GM18517 (cell line): ENCODE data around the gene B4GALT4.
"Not testable (repeated sequence)": the region's sequence is repeated elsewhere in the genome, so short reads cannot be mapped to it uniquely, and the experiment has no call there.

ENCODE experiments used
- ATAC-seq: cut with Tn5 transposase; IDR thresholded peaks from one replicate; pipeline ENCODE4 v1.9.1; 2021; ENCODE audit warnings: mild to moderate bottlenecking, moderate library complexity; ENCODE audit not compliant: unreplicated experiment

The B4GALT4 gene, protein sequence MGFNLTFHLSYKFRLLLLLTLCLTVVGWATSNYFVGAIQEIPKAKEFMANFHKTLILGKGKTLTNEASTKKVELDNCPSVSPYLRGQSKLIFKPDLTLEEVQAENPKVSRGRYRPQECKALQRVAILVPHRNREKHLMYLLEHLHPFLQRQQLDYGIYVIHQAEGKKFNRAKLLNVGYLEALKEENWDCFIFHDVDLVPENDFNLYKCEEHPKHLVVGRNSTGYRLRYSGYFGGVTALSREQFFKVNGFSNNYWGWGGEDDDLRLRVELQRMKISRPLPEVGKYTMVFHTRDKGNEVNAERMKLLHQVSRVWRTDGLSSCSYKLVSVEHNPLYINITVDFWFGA

DNA sequence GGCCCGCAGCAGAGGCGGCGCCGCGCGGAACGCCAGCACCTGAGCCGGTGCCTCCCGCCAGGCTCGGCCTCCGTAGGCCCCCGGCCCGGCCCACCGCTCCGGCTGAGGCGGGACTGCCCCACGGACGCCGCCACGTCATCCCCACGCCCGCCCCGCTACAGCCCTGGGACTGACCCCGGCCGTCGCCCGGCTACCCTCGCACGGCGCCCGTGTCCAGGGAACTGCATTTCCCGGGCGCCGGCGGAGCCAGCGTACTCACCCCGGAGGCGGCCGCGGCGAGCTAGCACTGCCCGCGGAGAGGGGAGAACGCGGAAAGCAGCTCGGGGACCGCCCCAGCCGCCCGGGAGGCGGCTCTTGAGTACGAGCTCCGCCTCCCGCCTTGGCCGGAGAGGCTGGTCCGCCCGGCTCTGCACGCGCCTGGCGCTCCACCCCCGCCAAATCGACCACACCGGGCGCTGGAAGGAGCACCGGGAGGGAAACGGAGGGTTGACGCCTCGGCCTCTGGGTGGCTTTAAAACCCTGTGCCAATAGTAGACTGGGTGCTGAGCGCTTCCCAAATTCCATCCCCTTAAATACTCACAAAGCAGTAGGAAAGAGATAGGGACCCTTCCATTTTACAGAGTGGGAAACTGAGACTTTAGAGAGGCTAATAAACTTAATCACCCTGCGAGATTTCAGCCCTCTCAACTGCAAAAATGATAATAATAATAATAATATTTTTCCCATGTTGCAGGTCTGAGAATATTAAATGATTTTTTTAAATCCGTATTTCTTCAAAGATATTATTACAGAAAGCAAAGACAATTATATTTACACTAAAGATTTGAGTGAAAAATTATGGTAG lies at the start of gene B4GALT4:
B4GALT4 (minus strand) TSS at position 288 of the 844 bp plus-strand sequence. CDS start 10,779 bp downstream, outside the sequence.
- ATAC-seq, result peak; percentile 80

DNA sequence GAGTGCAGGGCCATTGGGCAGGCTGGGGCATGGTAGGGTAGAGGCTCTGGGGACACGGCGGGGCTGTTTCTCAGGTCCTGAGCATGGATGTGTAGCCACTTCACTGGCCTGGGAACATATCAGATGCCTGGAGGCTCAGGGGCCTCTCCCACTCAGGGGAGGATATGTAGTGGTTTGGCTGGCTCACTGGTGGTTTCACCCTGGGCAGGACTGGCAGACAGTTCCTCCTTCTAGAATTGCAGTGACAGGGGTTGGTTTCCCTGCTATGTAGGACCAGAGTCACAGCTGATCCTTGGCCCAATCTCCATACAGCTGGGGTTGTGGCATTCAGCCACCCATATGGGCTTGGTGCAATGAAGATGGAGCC lies 48.7 kb upstream of the B4GALT4 start:
- no peak for ATAC-seq

GRCh38 chr3:119288669-119289403 lies 48.2 kb upstream of the B4GALT4 start:
- ATAC-seq, result no peak

DNA sequence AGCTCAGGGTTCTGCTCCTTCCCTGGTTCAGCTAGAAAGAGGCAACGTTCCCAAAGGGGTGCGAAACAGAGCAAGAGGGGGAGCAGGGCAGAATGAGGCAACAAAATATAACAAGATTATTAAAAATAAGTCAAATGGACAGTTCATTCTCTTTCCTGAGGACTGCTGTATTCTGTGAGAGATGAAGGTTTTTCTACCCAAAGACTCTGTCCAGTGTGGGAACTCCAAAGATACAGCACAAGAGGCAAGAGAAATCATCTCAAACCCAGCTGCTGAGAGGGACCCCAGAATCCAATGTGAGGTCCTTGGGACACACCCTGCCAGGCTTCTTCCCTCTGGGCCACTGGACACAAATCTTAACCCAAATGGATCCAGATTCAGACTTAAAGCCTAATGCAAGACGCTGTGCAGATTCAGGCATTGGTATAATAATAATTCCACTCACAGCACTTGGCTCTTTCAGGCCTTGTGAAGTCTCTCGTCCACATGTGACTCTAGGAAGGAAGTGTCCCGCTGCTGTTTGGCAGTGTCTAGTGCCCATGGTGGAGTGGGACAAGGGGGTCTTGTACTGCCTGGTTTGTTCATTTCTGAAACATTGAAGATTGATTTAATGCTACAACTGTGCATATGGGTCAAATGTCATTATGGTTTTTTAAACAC lies 39.0 kb upstream of the B4GALT4 start:
- no peak for ATAC-seq

DNA sequence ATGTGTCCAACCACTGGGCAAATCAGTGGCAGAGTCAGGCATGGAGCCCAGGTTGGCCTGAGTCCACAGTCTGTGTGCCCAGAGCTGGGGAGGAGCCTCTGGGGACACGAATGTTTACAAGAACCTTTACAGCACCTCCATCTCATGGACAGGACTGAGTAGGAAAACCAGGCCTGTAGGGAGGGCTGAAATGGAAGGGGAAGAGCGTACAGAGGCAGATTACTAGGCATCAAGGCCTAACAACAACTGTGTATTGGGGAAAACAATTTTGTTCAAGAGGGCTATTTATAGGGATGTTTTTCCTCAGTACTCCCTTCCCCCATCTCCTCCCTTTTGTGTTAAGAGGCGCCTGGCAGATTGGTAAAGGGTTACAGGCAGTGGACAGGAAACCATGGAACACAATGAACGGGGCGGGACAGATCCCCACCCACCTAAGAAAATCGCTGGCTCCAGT lies 38.5 kb upstream of the B4GALT4 start:
- ATAC-seq, result no peak

GRCh38 chr3:119276680-119277079 lies 36.0 kb upstream of the B4GALT4 start:
- ATAC-seq, result no peak

GRCh38 chr3:119270212-119270611 lies 29.5 kb upstream of the B4GALT4 start:
- ATAC-seq, result not testable (repeated sequence)

DNA sequence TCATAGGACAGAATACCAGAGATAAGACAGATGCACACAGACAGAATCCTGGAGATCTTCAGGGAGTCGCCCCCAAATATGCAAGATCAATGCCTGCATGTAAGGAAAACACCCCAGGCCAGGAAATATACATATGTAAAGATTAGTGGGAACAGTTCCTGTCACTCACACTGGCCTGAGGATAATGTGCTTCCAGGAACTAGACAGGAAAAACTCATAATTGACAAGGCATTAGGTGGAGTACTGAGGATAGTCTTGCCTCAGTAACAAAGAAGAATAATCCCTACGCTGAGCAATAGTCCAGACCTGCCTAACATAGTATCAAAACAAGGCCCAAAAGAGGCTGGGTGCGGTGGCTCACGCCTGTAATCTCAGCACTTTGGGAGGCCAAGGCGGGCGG lies 20.4 kb upstream of the B4GALT4 start:
- no peak for ATAC-seq

DNA sequence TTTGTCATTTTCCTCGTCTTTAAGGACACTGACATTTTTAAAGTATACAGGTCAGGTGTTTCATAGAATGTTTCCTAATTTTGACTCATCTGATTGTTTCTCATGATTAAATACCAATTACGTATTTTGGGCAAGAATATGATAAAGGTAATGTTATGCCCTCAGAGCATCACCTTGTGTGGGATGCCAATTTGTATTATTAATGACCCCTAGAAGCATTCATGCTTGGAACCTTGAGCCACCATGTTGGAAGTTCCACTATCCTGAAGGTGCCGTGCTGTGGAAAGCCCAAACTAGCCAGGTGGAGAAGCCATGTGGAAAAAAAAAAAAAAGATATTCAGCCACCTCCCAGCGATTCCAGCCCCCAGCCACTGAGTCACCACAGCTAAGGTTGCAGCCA lies 19.1 kb upstream of the B4GALT4 start:
- no peak for ATAC-seq

- ATAC-seq, result peak; percentile 84
Measured at GRCh38 chr3:119258915-119259314, 18.2 kb upstream of the B4GALT4 start.

DNA sequence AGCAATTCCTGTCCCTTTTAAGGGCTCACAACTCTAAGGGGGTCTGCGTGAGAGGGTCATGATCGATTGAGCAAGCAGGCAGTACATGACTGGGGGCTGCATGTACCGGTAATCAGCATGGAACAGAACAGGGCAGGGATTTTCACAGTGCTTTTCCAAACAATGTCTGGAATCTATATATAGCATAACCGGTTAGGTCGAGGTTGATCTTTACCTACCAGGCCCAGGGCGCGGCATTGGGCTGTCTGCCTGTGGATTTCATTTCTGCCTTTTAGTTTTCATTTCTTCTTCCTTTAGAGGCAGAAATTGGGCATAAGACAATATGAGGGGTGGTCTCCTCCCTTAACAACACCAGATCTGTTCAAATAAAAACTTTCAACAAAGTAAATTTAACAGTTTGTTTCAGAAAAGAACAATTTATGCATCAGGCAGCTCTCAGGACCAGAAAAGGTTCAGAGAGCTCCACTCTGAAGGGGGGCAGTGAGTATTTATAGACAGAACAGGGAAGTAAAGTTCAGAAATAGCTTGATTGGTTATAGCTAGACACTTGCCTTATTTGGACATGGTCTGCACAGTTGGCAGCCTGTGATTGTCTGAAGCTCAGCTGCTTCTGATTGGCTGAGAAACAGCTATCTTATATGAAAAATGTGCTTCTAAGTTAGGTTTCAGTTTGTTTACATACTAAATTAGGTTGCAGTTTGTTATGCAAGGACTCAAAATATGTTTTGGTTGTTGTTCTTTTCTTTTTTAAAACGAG lies 17.2 kb upstream of the B4GALT4 start:
- ATAC-seq, result peak; percentile 58

DNA sequence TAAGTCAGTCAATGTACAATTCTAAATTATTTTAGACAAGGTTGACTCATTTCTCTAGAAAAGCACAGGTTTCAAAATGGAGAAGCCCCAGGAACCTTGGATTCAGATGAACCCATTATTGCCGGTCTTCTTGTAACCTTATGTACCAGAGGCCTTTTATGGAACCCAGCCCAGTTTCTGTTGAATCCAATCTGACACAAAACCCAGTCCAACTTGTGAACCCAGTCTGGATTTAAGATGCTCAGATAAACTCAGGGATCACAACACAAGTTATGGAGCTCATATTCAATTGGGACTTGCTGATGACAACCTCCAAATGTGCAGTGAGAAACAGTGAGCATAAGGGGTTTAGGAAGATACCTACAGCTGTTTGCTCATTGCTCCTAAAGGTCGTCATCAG lies 16.4 kb upstream of the B4GALT4 start:
- ATAC-seq, result no peak

GRCh38 chr3:119255214-119255613 lies 14.5 kb upstream of the B4GALT4 start:
- no peak for ATAC-seq

GRCh38 chr3:119245778-119246177 lies 5.1 kb upstream of the B4GALT4 start:
- no peak for ATAC-seq

DNA sequence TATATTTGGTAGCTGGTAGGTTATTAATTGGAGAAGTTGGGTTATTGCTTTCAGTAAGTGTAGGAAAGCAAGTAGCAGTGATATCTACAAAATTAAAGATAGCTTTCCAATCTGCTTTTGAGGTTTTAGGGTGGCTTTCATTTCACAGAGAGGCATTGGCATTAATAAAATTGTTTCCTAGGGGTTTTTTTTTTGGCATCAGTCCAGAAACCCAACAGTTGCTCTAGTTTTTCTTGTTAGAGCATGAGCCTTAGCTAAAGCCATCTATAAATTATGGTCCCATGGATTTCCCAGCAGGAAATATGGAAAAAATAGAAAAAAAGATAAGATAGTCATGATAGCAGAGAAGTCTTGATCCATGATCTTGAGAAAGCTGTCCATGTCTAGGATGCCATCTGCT lies 3.0 kb upstream of the B4GALT4 start:
- ATAC-seq, result no peak

- ATAC-seq, result not testable (repeated sequence)
Measured at GRCh38 chr3:119243058-119243529, 2.4 kb upstream of the B4GALT4 start.

DNA sequence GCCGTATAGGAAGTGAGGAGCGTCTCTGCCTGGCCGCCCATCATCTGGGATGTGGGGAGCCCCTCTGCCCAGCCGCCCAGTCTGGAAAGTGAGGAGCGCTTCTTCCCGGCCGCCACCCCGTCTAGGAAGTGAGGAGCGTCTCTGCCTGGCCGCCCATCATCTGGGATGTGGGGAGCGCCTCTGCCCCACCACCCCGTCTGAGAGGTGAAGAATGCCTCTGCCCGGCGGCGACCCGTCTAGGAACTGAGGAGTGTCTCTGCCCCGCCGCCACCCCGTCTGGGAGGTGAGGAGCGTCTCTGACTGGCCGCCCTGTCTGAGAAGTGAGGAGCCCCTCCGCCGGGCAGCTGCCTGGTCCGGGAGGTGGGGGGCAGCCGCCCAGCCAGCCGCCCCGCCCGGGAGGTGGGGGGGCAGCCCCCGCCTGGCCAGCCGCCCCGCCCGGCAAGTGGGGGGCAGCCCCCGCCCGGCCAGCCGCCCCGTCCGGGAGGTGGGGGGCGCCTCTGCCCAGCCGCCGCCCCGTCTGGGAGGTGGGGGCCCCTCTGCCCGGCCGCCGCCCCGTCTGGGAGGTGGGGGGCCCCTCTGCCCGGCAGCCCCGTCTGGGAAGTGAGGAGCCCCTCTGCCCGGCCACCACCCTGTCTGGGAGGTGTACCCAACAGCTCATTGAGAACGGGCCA lies 1.8 kb upstream of the B4GALT4 start:
- ATAC-seq, result not testable (repeated sequence)

DNA sequence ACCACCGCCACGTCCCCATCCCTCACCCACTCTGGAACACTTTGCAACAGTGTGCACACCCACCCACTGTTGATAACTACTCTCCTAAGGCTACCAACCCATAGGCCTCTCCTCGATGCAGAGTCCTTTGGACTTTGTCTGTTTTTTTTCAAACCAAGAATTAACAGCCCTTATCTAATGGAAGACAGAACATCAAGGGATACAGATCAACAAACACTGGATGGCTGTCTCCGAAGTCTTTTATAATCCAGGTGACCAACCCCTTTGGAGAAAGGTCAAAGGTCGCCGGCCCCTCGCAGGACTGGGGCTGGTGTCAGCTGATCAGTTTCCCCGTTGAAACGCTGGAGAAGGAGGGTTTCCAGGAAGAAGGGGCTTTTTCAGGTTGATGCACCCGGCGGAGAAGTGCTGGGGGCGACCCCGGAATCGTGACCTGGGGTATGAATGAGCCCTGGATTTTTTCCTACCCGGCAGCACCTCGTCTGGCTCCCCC lies 532 bp downstream of the B4GALT4 start:
- peak; percentile 19 for ATAC-seq

DNA sequence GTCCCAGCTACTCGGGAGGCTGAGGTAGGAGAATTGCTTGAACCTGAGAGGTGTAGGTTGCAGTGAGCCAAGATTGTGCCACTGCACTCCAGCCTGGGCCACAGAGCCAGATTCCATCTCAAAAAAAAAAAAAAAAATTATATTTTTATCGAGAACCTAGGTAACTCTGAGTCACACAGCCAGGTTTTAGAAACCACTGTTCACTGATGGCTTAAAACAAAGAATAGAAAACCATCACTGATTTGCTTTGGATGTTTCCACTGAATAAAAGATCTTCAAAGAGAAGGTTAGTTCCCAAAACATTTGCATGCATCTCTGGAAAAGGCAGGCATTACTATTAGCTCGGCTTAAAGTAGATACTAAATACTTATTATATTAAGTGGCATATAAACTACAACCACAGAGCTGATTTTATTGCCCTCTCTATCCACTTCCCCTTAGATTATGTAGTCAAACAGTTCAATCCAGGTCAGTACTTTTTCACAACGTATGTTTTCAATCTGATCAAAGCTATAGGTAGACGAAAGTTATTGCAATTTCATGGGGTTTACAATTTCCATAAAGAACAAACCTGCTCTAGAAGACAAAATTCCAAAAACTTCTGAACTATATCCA lies 1.4 kb downstream of the B4GALT4 start:
- no peak for ATAC-seq
